Colon (tissue), 2 donors: ENCODE measurements around the gene FANCC.
A peak's percentile ranks its signal among the peaks of the same experiment; 100 is the strongest.
"Not testable (repeated sequence)": the region's sequence is repeated elsewhere in the genome, so short reads cannot be mapped to it uniquely, and the experiment has no call there.

Experiments
- FAIRE-seq: peaks from 2 replicates; lab custom pipeline; 2012; peaks lifted over from hg19 to GRCh38; lab: Jason Lieb, UNC
- donor health status: control.
- donor health status: control.

FANCC gene

GRCh38 chr9:95329061-95329460 is 11.6 kb upstream of the FANCC start:
- not testable (repeated sequence) for FAIRE-seq

DNA sequence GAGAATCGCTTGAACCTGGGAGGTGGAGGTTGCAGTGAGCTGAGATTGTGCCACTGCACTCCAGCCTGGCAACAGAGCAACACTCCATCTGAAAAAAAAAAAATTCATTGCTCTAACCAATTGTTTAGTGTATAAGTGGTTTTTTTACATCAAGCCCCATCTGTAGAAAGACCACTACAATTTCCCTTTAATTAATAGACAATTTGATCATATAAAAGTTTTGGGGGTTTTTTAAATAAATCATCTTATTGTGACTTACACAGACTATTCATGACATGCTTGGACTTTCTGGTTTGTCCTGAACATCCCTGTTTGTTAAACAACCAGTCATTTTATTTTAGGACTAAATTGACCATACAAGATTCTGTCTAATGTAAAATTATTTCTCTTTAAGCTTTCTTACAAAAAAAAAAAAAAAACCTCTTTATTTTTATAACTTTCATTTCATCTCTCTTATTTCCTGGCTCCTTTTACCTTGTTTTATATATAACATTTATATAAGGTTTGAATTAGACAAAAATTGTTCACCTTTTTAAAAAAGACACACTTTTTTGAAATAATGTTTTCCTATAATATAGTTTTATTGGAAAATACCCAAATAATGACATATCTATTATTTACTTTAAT is 9.8 kb upstream of the FANCC start:
- FAIRE-seq, result peak; percentile 58

DNA sequence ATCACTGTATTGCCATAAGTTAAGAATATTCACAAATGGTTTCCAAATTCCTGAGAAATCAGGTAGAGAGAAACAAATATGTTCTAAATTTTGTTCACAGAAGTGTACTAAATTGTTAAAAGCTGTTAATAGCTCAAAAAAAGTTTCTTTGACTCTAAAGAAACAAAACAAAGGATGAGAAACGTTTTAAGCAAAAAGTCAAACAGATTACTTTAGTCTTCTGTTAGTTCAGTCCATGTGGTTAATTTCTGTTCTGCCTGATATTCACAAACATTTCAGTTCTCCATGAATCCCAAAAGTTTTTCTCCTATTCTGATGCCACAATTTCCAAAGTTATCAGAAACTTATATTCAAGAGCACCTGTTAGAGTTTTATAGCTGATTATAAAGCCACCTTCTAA is 7.7 kb upstream of the FANCC start:
- FAIRE-seq, result no peak

GRCh38 chr9:95317893-95318211 is 343 bp upstream of the FANCC start:
- FAIRE-seq, result no peak

- FAIRE-seq, result no peak
These were observed 753 bp downstream of the FANCC start for GRCh38 chr9:95316794-95317118.

- no peak for FAIRE-seq
These were observed 1.2 kb downstream of the FANCC start for GRCh38 chr9:95316274-95316673.

- FAIRE-seq, result no peak
These were observed 2.3 kb downstream of the FANCC start for GRCh38 chr9:95315108-95315746.

GRCh38 chr9:95313010-95313498 is 4.5 kb downstream of the FANCC start:
- FAIRE-seq, result no peak

GRCh38 chr9:95311961-95312360 is 5.5 kb downstream of the FANCC start:
- no peak for FAIRE-seq

DNA sequence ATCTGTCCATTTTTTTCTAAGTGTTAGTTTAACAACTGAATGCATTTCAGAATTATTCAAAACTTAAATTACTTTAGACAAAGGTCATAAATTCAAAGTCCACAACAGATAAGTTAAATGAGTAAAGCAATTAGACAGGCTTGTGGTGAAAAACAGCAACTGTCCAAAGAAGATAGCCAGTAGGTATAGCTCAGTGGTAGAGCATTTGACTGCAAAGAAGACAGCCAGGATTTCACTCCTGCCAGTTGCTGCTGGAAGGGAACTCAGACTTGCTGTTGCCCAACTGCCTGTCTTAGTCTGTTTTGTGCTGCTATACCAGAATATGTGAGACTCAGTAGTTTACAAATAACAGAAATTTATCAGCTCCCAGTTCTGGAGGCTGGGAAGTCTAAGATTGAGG is 10.0 kb downstream of the FANCC start:
- FAIRE-seq, result no peak

- FAIRE-seq, result no peak
These were observed 10.7 kb downstream of the FANCC start for GRCh38 chr9:95306819-95307218.

DNA sequence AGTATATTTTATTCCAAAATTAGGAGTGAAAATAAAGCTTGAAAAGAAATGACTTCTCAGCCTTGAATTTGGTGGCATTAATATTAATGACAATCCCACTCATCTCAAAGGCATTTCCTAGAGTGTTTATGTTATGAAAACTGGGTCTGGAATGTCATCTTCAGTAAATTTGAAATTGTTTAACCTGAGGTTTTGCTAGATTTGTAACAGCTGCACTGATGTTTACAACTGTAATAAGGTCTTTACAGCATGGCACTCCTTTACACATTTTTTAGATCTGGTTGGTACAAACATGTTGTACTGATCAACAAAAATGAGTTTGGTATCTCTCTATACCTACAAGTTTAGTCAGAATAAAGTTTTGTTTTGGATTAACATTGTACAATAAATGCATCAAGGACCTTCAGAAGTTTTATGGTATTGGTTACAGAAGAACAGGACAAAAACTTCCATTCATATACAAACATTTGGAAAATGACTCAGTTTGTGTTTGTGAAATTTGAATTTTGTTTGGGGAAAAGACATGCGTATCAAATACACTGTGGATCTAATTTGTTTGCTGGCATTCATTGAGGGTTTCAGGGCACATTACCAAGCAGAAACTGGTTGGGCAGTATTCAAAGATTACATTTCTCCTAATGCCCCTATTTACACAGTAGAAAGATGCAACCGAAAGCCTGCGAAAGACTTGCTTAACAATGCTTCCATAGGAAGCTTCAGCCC is 11.6 kb downstream of the FANCC start:
- no peak for FAIRE-seq

DNA sequence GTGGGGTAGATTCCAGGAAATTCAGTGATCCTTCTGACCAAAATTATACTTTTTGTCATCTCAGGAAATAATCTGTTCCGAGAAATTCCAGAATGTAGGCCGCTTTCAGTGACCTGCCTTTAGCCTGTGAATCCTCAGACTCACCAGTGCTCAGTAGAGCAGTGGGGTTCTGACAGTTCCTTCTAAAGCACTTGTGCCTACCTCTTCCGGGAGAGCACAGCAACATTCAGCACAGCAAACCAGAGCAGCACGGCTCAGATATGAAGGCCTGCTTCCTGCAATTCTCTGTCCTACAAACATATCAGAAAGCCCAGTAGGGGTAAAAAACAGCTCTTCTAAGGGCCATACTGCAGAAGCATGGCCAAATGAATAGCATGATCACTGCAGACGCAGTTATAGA is 15.0 kb downstream of the FANCC start:
- no peak for FAIRE-seq

- no peak for FAIRE-seq
These were observed 19.7 kb downstream of the FANCC start for GRCh38 chr9:95297760-95298159.

- no peak for FAIRE-seq
These were observed 20.2 kb downstream of the FANCC start for GRCh38 chr9:95297316-95297715.

DNA sequence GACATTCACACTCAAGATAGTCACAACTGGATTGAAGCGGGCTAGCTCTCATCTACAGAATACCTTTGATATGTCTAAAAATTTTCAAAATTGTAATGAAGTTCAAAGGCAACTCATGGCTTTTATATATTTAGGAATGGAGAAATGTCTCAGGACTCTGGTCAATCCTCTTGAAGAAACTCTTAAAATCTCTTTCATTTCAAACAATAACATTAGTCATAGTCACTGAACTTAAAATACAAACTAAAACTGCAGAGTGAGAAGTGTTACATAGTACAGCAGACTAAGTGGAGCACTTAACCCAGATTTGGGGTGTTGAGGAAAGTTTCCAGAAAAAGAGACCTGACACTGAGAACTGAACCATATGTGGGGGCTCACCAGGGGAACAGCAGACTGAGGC is 20.7 kb downstream of the FANCC start:
- FAIRE-seq, result no peak

GRCh38 chr9:95293296-95293695 is 24.2 kb downstream of the FANCC start:
- FAIRE-seq, result not testable (repeated sequence)

GRCh38 chr9:95292226-95292625 is 25.3 kb downstream of the FANCC start:
- FAIRE-seq, result no peak

- no peak for FAIRE-seq
These were observed 31.4 kb downstream of the FANCC start for GRCh38 chr9:95286151-95286550.

DNA sequence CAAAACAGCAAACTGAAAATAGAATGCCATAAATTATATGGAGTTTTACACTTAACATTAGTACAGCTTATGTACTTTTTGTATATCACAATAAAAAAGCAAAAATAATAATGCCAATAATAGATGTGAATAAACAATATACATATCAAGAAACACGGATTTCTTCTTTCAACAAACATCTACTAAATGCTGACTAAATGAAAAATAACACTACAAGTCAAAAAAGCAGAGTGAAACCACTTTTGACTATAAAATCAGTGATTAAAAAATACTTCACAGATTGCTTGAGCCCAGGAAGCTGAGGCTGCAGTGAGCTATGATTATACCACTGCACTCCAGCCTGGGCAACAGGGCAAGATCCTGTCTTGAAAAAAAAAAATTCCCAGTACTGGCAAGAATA is 32.2 kb downstream of the FANCC start:
- FAIRE-seq, result no peak

GRCh38 chr9:95284162-95285080 is 33.1 kb downstream of the FANCC start:
- FAIRE-seq, result no peak

- FAIRE-seq, result no peak
These were observed 33.8 kb downstream of the FANCC start for GRCh38 chr9:95283673-95284072.

- peak; percentile 33 for FAIRE-seq
These were observed 35.2 kb downstream of the FANCC start for GRCh38 chr9:95282332-95282731.
